Adrenal gland (tissue), 5 donors: ENCODE results near the gene FKBP2.

ENCODE experiments used
- CTCF ChIP-seq, 6 experiments: fragments of 450-650 bp in 4 of 6; fragments of 200-600 bp in 2 of 6; sonication (generic) in 1 of 6; IDR thresholded peaks; 1 replicate in 5 of 6; 2 replicates in 1 of 6; pipeline versions ENCODE4 v1.5.1 to v1.8.0; 2016 to 2021; ENCODE audit warnings: antibody characterized with exemption in 6 of 6, mild to moderate bottlenecking in 2 of 6, moderate library complexity in 1 of 6
- POLR2A ChIP-seq, 2 donors: fragments of 450-650 bp; IDR thresholded peaks; one replicate each; pipeline ENCODE4 v1.6.1; 2017; ENCODE audit warnings: antibody characterized with exemption in 2 of 2, mild to moderate bottlenecking in 2 of 2, moderate library complexity in 1 of 2
- donor health status: DM: no; HTN: no; CAD: no.

- TF ChIP-seq CTCF (IDR thresholded peaks at IDR 0.05): no peak
- no peak for TF ChIP-seq POLR2A (IDR thresholded peaks at IDR 0.05)
These were observed 18.7 kb downstream of the FKBP2 start for GRCh38 chr11:64259533-64260067.
